ENCODE measurements around the gene CD200R1L. TPM values are rescaled to one million over a fixed set of nuclear protein-coding genes. Genes with fewer than 3 reads are reported as not detected.
A peak's percentile ranks its signal among the peaks of the same experiment; 100 is the strongest.

Gene CD200R1L
- total and polyA plus RNA-seq, 2 of the 4 experiments (the other 2 are of a cell fraction), result not detected

GRCh38 chr3:112770951-112771350, 75.7 kb downstream of the CD200R1L start:
- Histone ChIP-seq H3K4me2 (ENCODE audit: low read depth, low read length) (no peak overlapping the region), H2BK15ac (ENCODE audit: low read depth, low read length) (peak overlapping the region; percentile 84; the same call in 1 of the 3 replicates), H3K4ac (ENCODE audit: low read depth, low read length) (peak overlapping the region; percentile 49; the same call in 1 of the 2 replicates), H3K79me1 (ENCODE audit: low read depth in 1 of 2, low read length in 2 of 2) (no peaks in the 10 kb centered on the region), H2AK5ac (ENCODE audit: low read depth, low read length) (peak overlapping the region; percentile 84), H3K18ac (ENCODE audit: low read depth, low read length) (peak overlapping the region; percentile 62; the same call in 1 of the 2 replicates), H3K27me3 (ENCODE audit: control insufficient read depth, insufficient read depth, low read length) (no peaks in the 10 kb centered on the region), H2BK120ac (ENCODE audit: low read depth, low read length) (peak overlapping the region; percentile 20; the same call in 1 of the 2 replicates), H4K20me1 (ENCODE audit: insufficient read depth, low read length) (no peaks in the 10 kb centered on the region), H4K8ac (ENCODE audit: low read depth in 2 of 2, low read length in 2 of 2) (no peak overlapping the region), H3K14ac (replicated peaks; ENCODE audit: low read depth, low read length) (no peak overlapping the region; the same call in 1 of the 2 replicates), H2AFZ (replicated peaks; ENCODE audit: low read length, poor library complexity) (no peak overlapping the region), H3K36me3 (ENCODE audit: control insufficient read depth, insufficient read depth, low read length) (no peaks in the 10 kb centered on the region), H3K56ac (ENCODE audit: extremely low read depth, insufficient read depth, low read length) (no peak overlapping the region), H4K91ac (ENCODE audit: insufficient read depth, low read depth, low read length) (no peak overlapping the region), H2AK9ac (replicated peaks; ENCODE audit: low read depth, low read length, poor library complexity) (no peak overlapping the region), H3K9ac (ENCODE audit: low read depth, low read length) (no peak overlapping the region), H3K27ac (ENCODE audit: insufficient read depth, low read length) (no peak overlapping the region), H3K9me1 (ENCODE audit: insufficient read depth, low read length) (peaks cover 16% of the 10 kb centered on the region), H2BK5ac (ENCODE audit: low read depth, low read length, poor library complexity, severe bottlenecking) (peak overlapping the region; percentile 40), H4K5ac (ENCODE audit: low read depth, low read length) (peak overlapping the region; percentile 72), H2BK20ac (ENCODE audit: low read depth, low read length) (no peak overlapping the region), H3K23ac (ENCODE audit: low read depth, low read length) (no peak overlapping the region), H3K9me3 (ENCODE audit: control insufficient read depth, insufficient read depth, low read length) (no peaks in the 10 kb centered on the region), H3K4me1 (ENCODE audit: control insufficient read depth, insufficient read depth, low read length) (peaks cover 30% of the 10 kb centered on the region), H3K4me3 (ENCODE audit: insufficient read depth, low read depth, low read length) (no peak overlapping the region)
- in situ Hi-C loops (cut with MboI; ENCODE audit: low sequenced_read_pairs) (no loop called here), dilution Hi-C loops (cut with HindIII; ENCODE audit: low sequenced_read_pairs, unreplicated experiment) (no loop called here), intact Hi-C loops (cut with micrococcal nuclease) (no loop called here)
- DNase-seq (no peak), ATAC-seq (ENCODE audit: low read depth) (no peak)
- no peak for TF ChIP-seq NFE2L2 (IDR thresholded peaks at IDR 0.05; ENCODE audit: low read depth, low read length)
- TF ChIP-seq RFX5 (IDR thresholded peaks at IDR 0.05; ENCODE audit: low read depth, low read length), result no peak
- no peak for TF ChIP-seq MXI1 (IDR thresholded peaks at IDR 0.05; ENCODE audit: borderline replicate concordance, low read depth, low read length)
- no peak for TF ChIP-seq POLR2A (IDR thresholded peaks at IDR 0.05; ENCODE audit: low read depth, low read length)
- TF ChIP-seq MAFK (IDR thresholded peaks at IDR 0.05; ENCODE audit: low read depth, low read length), result no peak
- no peak for TF ChIP-seq FOS (IDR thresholded peaks at IDR 0.05; ENCODE audit: low read depth, low read length)
- TF ChIP-seq CTCF (conservative IDR thresholded peaks at IDR 0.05; ENCODE audit: low read depth, low read length), result no peak
- TF ChIP-seq MAZ (IDR thresholded peaks at IDR 0.05; ENCODE audit: borderline replicate concordance, low read depth, low read length), result no peak
- no peak for TF ChIP-seq RAD21 (IDR thresholded peaks at IDR 0.05; ENCODE audit: low read length)
- TF ChIP-seq SMC3 (IDR thresholded peaks at IDR 0.05; ENCODE audit: low read depth, low read length), result no peak
- TF ChIP-seq, protein P1, sequence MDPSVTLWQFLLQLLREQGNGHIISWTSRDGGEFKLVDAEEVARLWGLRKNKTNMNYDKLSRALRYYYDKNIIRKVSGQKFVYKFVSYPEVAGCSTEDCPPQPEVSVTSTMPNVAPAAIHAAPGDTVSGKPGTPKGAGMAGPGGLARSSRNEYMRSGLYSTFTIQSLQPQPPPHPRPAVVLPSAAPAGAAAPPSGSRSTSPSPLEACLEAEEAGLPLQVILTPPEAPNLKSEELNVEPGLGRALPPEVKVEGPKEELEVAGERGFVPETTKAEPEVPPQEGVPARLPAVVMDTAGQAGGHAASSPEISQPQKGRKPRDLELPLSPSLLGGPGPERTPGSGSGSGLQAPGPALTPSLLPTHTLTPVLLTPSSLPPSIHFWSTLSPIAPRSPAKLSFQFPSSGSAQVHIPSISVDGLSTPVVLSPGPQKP (IDR thresholded peaks at IDR 0.05; ENCODE audit: borderline replicate concordance, low read depth, low read length), result no peak
- TF ChIP-seq, protein P2, sequence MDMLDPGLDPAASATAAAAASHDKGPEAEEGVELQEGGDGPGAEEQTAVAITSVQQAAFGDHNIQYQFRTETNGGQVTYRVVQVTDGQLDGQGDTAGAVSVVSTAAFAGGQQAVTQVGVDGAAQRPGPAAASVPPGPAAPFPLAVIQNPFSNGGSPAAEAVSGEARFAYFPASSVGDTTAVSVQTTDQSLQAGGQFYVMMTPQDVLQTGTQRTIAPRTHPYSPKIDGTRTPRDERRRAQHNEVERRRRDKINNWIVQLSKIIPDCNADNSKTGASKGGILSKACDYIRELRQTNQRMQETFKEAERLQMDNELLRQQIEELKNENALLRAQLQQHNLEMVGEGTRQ (IDR thresholded peaks at IDR 0.05; ENCODE audit: low read depth, low read length), result no peak
- no peak for TF ChIP-seq CEBPB (IDR thresholded peaks at IDR 0.05; ENCODE audit: low read depth, low read length)
- POLR2A ChIA-PET (ENCODE audit: unreplicated experiment), result no interaction called here
- CTCF ChIA-PET, result no interaction called here
- no TSS peak for BruUV-seq (replicated peaks)
- no CpG with 5 or more reads among the region's 2 CpGs for WGBS, 2 experiments (ENCODE audit: extremely low coverage in 2 of 2, insufficient read length in 1 of 2)
